GM19099 (cell line): Measurements from ENCODE around the gene DPP10.

ENCODE experiments used
- POLR2A ChIP-seq: IDR thresholded peaks from 3 replicates; pipeline ENCODE4 v1.6.1; 2011; ENCODE audit warnings: low read depth; ENCODE audit not compliant: insufficient read length; ENCODE audit errors: extremely low read depth

The DPP10 gene

DNA sequence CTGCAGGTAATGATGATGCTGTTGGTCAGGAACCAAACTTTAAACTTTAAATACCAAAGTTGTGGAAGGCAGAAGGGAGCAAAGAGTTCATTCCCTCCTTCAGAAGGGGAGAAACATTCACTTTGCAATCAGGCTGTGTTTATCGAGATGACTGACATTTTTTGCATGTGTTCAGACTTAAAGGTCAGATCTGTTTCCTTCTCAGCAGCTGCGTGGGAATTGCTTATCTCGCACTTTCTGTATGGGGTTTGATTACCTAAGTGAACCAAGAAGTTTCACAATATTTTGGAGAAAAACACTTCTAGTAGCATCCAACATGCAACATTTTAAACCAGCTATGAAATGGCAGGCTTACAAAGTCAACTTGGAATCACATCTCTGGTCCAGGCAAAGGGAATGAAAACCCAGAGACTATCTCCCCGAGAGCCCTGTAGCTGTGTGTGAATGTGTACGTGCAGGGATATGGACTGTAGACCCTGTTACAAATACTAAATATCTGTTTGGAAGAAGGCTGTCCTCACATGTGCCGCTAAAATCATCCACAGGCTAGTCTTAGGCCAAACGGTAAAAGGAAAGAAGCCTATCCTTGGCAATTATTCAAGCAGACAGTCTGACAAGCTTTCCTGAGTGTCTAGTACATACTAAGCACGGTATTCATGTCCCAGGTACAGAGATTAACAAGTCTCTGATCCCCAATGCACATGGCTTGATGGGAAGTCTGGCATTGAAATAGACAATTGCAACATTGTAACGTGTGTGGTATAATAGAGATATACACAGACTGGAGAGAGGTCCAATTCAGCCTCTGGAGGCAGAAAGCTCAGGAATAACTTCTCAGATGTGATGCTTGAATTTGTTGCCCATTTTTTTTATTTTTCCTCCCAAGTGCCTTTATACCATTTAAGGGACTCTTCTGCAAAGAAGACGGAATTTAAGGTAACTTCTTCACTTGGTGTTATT lies 483.1 kb downstream of the DPP10 start:
- TF ChIP-seq POLR2A, result no peak

DNA sequence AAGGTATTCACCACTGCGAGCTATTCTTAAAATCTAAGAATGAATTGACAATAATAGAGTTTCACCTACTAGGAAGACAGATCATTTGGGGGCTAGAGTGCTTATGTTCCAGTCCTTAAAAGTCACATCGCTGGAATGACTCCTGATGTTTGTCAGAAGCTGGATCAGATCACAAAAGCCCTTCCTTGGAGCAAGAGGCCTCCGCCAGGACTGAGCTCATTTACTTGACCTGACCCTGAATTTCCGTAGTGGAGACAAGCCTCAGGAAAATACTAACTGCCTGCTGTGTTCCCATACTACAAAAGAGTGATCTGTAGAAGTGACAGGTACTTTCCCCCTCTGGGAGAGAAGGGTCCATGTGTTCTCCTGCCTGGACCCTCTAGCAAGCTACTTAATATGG lies 483.9 kb downstream of the DPP10 start:
- TF ChIP-seq POLR2A, result no peak

DNA sequence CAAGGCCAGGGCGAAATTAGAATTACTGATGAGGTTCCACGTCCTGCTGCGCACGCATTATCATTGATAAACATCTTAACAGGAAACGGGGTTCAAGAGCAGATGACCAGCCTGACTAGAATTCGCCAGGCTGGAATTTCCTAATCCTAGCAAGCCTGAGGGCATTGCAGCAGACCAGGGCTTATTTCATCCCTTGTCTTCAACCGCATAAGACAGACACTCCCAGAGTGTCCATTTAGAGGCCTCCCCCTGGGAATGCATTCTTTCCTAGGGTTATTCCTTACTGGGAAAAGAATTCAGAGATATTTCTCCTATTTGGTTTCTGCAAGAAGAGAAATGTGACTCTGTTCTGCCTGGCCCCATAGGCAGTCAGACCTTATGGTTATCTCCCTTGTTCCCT lies 486.8 kb downstream of the DPP10 start:
- no peak for TF ChIP-seq POLR2A

DNA sequence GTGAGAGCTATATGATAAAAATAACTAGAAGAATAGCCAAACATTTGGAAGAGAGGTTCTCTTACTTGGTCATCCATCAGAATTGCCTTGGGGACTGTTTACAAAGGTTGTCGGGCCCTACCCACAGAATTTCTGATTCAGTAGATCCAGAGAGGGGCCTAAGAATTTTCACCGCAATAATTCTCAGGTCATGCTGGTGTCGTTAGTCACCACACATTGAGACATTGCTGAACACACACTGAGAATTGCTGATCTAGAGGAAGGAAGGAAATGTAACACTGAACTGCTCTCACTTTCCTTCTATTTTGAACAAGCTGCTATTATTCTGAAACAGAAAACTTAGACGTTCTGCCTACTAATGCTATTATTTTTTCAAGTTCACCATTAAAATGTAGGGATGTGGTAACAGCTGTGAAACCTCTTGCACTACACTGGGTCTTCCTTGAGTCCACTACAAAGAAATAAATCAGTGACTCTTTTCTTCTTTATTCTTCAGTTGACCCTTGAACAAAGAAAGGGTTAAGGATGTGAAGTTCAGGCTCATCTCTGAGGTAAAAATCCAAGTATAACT lies 491.3 kb downstream of the DPP10 start:
- no peak for TF ChIP-seq POLR2A

DNA sequence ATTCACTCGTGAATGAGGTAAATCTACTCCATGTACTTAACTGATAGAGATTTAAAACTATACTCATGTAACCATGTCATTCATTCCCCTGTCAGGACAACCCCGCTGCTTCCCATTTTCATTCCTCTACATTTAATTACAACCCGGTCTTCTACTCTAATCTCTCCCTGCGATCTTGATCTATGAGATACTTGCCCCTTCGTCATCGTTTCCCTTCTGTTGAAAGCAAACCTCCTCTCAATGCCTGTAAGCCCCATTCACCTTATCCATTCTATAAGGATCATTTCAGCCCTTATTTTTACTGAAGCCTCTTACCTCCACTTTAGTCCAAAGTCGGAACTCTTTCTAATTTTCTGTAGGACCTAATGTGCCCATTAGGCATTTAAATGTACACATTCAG lies 492.6 kb downstream of the DPP10 start:
- TF ChIP-seq POLR2A, result no peak

DNA sequence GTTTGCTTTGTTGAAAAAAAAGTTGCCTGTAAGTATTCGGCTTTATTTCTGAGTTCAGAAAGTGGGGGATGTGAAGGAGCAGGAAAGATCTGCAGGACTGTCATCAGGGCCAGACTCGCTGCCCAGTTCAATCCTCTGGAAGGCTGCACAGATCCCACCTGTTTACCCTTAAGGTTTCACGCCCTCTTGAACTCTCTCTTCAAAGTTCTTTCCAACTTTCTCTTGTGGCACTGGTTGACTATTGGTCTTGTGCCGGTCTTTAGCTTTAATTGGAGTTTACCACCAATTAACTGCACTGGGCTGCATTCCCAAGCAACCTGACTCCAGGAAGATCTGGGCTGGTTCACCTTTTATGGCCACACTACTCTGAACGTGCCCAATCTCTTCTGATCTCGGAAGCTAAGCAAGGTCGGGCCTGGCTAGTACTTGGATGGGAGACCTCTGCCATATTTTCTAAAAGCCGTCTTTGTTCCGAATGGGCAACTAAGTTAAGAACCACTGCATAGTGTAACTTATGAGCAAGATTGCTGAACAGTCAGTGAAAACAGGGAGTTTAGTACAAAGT lies 495.0 kb downstream of the DPP10 start:
- TF ChIP-seq POLR2A, result no peak

DNA sequence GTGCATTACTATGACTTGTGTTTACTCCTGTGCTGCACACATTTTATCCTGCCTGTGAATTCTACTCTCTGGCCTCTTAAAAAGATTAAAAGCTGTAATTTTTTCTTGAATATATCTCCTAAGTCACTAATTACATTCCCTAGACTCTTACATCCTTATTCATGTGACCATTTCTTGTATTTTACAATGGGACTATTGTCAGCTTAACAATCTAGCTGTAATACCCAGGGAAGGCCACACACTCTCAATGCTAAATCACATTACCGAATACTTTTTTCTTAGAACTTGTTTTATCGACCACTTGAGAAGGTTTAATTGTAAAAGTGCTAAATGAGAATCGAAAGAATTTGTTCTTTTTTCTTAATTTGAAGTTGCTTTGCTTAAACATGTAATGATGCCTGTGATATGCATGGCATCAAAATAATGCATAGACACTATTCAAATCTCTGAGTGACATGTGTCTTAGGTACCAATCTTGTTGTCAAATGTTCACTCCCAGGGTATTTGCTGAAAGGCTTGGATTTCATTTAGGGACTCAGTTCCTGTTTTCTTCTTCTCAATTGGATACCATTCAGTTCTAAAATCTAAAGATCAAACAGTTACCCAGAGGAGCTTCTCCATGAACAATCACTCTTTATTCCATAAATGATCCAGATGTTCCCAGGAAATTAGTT lies 498.5 kb downstream of the DPP10 start:
- no peak for TF ChIP-seq POLR2A

DNA sequence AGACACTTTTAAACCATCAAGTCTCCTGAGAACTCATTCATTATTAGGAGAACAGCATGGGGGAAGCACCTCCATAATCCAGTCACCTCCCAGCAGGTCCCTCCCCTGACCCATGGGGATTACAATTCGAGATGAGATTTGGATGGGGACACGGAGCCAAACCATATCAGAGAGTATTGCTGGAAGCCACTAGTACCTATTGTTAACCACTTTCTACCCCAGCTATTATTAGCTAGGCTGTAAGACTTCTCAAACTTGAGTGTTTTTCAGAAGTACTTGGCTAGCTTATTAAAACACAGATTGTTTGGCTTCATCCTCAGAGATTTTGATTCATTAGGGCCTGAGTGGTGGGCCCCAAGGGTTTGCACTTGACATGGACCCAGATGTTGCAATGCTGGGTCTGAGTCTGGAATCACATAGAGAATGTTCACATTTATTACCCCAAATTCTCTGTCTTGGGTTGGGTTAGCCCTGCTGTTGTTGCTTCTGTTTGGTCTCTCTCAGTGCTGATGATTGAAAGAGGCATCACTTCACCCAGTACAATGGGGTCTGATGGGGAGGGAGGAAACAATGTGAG lies 506.9 kb downstream of the DPP10 start:
- TF ChIP-seq POLR2A, result no peak

DNA sequence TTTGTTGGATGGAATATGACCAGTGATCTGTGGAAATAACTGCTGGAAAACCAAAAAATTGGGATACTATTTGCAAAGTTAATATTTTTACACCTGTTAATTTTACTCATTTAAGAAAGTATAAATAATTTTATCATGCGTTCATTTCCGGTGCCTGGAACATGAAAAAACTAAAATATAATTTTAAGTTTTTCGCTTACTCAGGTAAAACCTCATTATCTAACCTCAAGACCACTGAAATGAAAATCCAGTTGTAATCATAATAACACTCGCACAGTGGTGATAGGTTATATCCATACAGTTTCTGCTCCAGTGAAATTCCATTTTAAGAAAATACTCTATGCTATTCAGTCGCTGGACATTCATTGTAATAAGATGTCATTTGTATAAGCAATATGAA lies 517.9 kb downstream of the DPP10 start:
- no peak for TF ChIP-seq POLR2A

DNA sequence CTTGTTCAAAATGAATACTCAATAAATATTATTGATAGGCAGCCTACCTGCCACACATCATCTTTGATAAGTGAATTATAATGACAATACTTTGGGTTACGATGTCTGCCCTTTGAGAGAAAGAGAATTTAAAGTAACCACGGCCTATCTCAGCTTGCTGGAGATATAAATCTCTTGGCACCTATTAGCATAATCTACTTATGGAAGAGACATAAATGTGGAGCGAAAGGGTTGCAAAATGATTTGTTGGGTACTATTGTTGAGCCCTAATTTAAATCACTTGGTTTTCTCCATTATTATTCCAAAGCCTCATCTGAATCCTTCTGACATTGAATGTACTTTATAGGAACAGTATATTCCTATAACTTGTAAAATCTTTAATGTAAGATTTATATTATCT lies 520.1 kb downstream of the DPP10 start:
- TF ChIP-seq POLR2A, result no peak

DNA sequence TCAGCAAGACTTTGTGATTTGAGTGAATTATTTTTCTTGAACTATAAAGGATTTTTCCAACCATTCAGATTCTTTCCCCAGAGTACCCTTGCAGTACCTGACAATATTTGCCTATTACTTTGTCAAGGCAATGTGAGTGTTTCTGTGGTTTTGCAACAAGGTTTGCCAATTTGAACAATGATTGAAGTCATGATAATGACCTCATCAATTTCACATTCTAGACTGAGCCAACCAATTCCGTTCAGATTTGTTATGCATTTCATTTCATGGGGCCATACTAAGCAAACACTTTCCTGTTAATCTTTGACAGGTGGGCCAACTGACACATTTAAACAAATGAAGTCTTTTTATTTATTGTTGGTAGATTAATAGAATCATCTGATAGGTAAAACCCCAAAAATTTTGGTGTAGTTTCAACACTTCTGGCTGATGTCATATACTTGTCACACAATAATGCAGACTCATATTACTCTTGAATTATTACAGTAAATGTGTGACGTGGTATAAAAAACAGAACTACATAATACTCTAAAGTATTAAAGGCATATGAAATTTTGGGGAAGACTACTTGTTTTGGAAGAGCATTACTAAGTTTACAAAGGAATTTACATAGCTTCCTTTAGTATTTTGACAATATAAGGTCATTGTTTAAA lies 526.4 kb downstream of the DPP10 start:
- TF ChIP-seq POLR2A, result no peak

DNA sequence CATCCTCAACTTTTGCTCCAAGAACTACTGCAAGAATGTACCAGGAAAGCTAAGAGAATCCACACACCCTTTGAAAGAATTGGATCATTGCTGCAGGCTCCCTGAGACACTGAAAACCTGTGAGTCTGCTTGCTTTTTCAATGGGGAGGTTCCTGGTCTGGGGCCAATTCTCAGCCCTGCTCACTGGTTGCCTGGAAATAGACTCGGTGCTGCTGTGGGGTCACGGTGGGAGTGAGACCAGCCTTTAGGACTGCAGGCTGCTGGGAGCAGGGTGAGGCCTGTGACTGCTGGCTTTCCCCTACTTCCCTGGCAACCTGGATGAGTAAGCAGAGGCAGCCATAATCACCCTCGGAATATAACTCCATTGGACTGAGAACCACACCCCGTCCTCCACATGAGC lies 569.3 kb downstream of the DPP10 start:
- no peak for TF ChIP-seq POLR2A

DNA sequence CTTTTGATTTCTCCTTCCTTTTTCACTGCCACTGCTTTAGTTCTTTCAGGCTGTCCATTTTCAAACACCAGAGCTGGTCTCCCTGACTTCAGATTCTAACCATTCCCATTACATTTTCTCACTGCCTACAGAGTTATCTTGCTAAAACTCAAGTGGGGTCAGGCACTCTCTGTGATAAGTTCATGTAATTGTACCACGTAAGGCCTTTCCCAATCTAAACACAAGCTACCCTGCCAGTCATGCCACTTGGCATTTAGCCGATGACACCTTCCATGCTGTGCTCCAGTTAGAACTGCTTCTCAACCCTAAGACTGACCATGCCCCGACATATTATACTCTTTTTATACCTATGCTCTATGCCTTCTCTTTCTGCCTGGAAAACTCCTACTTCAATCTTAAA lies 592.4 kb downstream of the DPP10 start:
- TF ChIP-seq POLR2A, result no peak

DNA sequence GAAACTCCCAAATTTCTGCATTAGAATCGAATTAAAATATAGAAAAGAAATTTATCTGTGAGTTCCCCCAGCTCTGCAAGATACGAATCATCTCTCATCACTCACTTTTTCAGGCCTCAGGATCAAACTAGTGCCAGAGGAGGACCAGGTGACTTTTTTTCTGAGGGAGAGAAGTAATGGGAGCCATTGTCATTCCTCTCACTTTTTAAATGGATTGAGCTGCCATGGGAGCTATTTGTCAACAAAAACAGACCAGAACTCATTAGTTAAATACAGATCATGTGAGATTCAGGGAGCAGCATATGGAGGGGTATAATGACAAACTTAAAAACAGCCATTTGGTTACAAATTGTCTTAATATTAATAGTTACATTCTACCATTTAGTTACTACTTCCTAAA lies 594.4 kb downstream of the DPP10 start:
- TF ChIP-seq POLR2A, result no peak

DNA sequence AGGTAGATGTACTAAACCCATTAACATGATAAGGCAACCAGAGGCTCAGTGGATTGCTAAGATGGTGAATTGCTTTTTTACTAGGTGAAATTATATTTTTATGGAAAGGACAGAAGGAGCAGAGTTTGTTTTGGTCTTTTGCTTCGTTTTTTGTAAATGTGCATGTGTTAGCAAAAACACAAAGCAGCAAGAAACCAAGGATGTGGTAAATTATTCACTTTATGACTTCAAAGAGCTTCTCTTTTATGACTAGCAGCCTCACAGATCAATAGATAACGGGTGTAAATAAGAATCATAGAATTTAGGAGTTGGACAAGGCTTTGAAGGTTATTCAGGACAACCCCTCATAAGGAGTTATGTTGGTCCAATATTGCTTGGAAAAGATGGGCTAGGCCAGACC lies 615.0 kb downstream of the DPP10 start:
- no peak for TF ChIP-seq POLR2A
